ENCODE measurements around the gene NADK.

DNA sequence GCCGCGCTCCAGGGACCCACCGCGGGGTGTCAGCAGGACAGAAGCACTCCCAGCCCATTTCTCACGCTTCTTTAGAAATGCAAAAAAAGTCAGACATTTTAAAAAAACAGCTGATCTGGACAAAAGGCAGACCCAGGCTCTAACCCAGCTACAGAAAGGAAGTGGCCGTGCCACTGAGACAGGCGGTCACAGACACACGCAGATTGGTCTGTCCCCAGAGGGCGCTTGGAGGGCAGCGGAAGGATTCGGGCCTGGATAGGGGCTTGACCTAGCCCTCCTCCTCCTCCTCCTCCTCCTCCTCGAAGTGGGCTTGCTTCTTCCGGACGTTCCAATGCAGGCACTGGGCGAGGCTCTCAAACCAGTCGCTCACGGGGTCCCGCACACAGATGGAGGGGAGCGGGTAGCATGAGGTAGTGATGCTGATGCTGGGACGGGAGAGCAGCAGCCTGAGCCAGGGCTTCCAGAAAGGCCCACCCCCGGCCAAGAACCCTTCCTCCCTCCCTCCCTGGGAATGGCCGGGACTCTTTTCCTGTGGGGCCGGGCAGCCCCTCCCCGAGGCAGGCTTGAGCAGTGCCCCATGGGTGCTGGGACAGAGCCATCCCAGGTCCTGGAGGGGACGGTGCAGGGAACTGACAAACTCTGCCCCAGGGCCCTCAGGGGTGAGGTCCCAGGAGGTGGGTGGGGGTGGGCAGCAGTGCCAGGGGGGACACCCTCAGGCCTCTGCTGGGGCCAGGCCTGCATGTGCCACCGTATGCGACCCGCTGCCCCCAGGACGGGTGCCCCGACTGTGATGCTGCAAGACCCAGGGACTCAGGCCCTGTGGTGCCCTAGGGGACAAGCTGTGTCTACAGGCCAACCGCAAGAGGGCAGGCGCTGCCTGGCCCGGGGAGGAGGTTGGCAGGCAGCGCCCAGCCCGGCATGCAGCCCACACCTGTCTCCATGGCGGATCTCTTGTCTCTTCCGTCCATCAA lies 25.3 kb downstream of the NADK start:
- TF ChIP-seq, protein P1, sequence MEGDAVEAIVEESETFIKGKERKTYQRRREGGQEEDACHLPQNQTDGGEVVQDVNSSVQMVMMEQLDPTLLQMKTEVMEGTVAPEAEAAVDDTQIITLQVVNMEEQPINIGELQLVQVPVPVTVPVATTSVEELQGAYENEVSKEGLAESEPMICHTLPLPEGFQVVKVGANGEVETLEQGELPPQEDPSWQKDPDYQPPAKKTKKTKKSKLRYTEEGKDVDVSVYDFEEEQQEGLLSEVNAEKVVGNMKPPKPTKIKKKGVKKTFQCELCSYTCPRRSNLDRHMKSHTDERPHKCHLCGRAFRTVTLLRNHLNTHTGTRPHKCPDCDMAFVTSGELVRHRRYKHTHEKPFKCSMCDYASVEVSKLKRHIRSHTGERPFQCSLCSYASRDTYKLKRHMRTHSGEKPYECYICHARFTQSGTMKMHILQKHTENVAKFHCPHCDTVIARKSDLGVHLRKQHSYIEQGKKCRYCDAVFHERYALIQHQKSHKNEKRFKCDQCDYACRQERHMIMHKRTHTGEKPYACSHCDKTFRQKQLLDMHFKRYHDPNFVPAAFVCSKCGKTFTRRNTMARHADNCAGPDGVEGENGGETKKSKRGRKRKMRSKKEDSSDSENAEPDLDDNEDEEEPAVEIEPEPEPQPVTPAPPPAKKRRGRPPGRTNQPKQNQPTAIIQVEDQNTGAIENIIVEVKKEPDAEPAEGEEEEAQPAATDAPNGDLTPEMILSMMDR (optimal IDR thresholded peaks at IDR 0.05 in 1 of 3, IDR thresholded peaks at IDR 0.05 in 1 of 3, conservative IDR thresholded peaks at IDR 0.05 in 1 of 3; ENCODE audit: extremely low read depth in 1 of 3, insufficient read depth in 2 of 3, low read length in 3 of 3), result peak in 1 of 3 experiments; percentile 14
- TF ChIP-seq EZH2 (IDR thresholded peaks at IDR 0.05; ENCODE audit: low read length), result no peak
